IMR-90 (cell line): ENCODE results near the gene OR13A1. TPM values are rescaled to one million over a fixed set of nuclear protein-coding genes. Genes with fewer than 3 reads are reported as not detected.

Source experiments
- ATAC-seq: fragments of 200-7000 bp; cut with Tn5 transposase; 2 replicates; pipeline ENCODE4 v1.9.1; 2020; ENCODE audit warnings: low read depth, mild to moderate bottlenecking, moderate library complexity
- BruUV-seq: library from RNA; stranded (reverse); fragments of 400-500 nt; replicated peaks from 2 replicates; lab custom pipeline; 2021; lab: Mats Ljungman, UMichigan
- CTCF ChIA-PET: fragments of 300-600 bp; formaldehyde crosslinking; extraction: SDS; loops from one replicate; lab custom pipeline; 2021; ENCODE audit warnings: antibody characterized with exemption; lab: Yijun Ruan, JAX
- POLR2A ChIA-PET: fragments of 300-600 bp; sonication (Branson Sonifier 250); formaldehyde crosslinking; loops from one replicate; lab custom pipeline; 2022; ENCODE audit warnings: antibody characterized with exemption; ENCODE audit not compliant: unreplicated experiment; lab: Charles Lee
- DNase-seq: peaks from one replicate; pipeline ENCODE4 v3.0.0; 2013
- H2AFZ ChIP-seq: replicated peaks from 2 replicates; pipeline ENCODE3; 2013; ENCODE audit warnings: low read length, mild to moderate bottlenecking; ENCODE audit not compliant: poor library complexity
- H2AK5ac ChIP-seq: 2 replicates; pipeline ENCODE4 v1.6.1; 2013; ENCODE audit warnings: low read depth, low read length, inconsistent platforms
- H2AK9ac ChIP-seq: replicated peaks from 2 replicates; pipeline ENCODE3; 2013; ENCODE audit warnings: mild to moderate bottlenecking, low read depth, low read length, moderate library complexity; ENCODE audit not compliant: poor library complexity
- H2BK120ac ChIP-seq: 2 replicates; pipeline ENCODE4 v1.6.1; 2013; ENCODE audit warnings: low read depth, low read length, inconsistent platforms
- H2BK15ac ChIP-seq: 3 replicates; pipeline ENCODE4 v1.6.1; 2013; ENCODE audit warnings: low read depth, low read length, inconsistent platforms
- H2BK20ac ChIP-seq: 2 replicates; pipeline ENCODE4 v1.6.1; 2013; ENCODE audit warnings: low read depth, mild to moderate bottlenecking, inconsistent platforms, low read length, moderate library complexity
- H2BK5ac ChIP-seq: 2 replicates; pipeline ENCODE4 v1.6.1; 2013; ENCODE audit warnings: mild to moderate bottlenecking, low read depth, low read length, inconsistent platforms; ENCODE audit not compliant: poor library complexity, severe bottlenecking
- H3K14ac ChIP-seq: replicated peaks from 2 replicates; pipeline ENCODE4 v1.6.1; 2013; ENCODE audit warnings: low read depth, low read length, inconsistent platforms
- H3K18ac ChIP-seq: 2 replicates; pipeline ENCODE4 v1.6.1; 2013; ENCODE audit warnings: low read depth, low read length, control low read depth
- H3K23ac ChIP-seq: 2 replicates; pipeline ENCODE4 v1.6.1; 2013; ENCODE audit warnings: low read depth, low read length, inconsistent platforms
- H3K27ac ChIP-seq: 2 replicates; pipeline ENCODE4 v1.5.1; 2013; ENCODE audit warnings: mild to moderate bottlenecking, control low read depth, low read length; ENCODE audit not compliant: insufficient read depth
- H3K27me3 ChIP-seq: 2 replicates; pipeline ENCODE4 v1.6.1; 2013; ENCODE audit warnings: low read length; ENCODE audit not compliant: control insufficient read depth, insufficient read depth
- H3K36me3 ChIP-seq: 2 replicates; pipeline ENCODE4 v1.6.1; 2013; ENCODE audit warnings: low read length, mixed read lengths; ENCODE audit not compliant: control insufficient read depth, insufficient read depth
- H3K4ac ChIP-seq: 2 replicates; pipeline ENCODE4 v1.6.1; 2013; ENCODE audit warnings: low read depth, low read length, inconsistent platforms
- H3K4me1 ChIP-seq: 2 replicates; pipeline ENCODE4 v1.6.1; 2013; ENCODE audit warnings: low read length, mixed read lengths; ENCODE audit not compliant: control insufficient read depth, insufficient read depth
- H3K4me2 ChIP-seq: 2 replicates; pipeline ENCODE4 v1.6.1; 2013; ENCODE audit warnings: low read depth, mild to moderate bottlenecking, control low read depth, low read length, moderate library complexity
- H3K4me3 ChIP-seq: 2 replicates; pipeline ENCODE4 v1.5.1; 2013; ENCODE audit warnings: low read depth, mild to moderate bottlenecking, control low read depth, low read length, moderate library complexity; ENCODE audit not compliant: insufficient read depth
- H3K56ac ChIP-seq: 2 replicates; pipeline ENCODE4 v1.6.1; 2013; ENCODE audit warnings: low read length, inconsistent platforms; ENCODE audit not compliant: insufficient read depth; ENCODE audit errors: extremely low read depth
- H3K79me1 ChIP-seq, 2 experiments: 2 replicates each; pipeline ENCODE4 v1.6.1; 2013; ENCODE audit warnings: low read length in 2 of 2, inconsistent platforms in 1 of 2, low read depth in 1 of 2
- H3K9ac ChIP-seq: 2 replicates; pipeline ENCODE4 v1.6.1; 2013; ENCODE audit warnings: low read depth, low read length, control low read depth
- H3K9me1 ChIP-seq: 2 replicates; pipeline ENCODE4 v1.6.1; 2013; ENCODE audit warnings: low read length, inconsistent platforms; ENCODE audit not compliant: insufficient read depth
- H3K9me3 ChIP-seq: 2 replicates; pipeline ENCODE4 v1.6.1; 2013; ENCODE audit warnings: low read length; ENCODE audit not compliant: control insufficient read depth, insufficient read depth
- H4K20me1 ChIP-seq: 2 replicates; pipeline ENCODE4 v1.6.1; 2013; ENCODE audit warnings: low read length, inconsistent platforms; ENCODE audit not compliant: insufficient read depth
- H4K5ac ChIP-seq: 2 replicates; pipeline ENCODE4 v1.6.1; 2013; ENCODE audit warnings: mild to moderate bottlenecking, low read depth, low read length, control low read depth
- H4K8ac ChIP-seq, 2 experiments: 2 replicates each; pipeline ENCODE4 v1.6.1; 2013; ENCODE audit warnings: low read depth in 2 of 2, low read length in 2 of 2, control low read depth in 1 of 2, inconsistent platforms in 1 of 2
- H4K91ac ChIP-seq: 2 replicates; pipeline ENCODE4 v1.6.1; 2013; ENCODE audit warnings: low read depth, low read length, inconsistent platforms; ENCODE audit not compliant: insufficient read depth
- BHLHE40 ChIP-seq: fragments of 150-350 bp; IDR thresholded peaks from 2 replicates; pipeline ENCODE4 v1.6.1; 2016; ENCODE audit warnings: mild to moderate bottlenecking, low read depth, low read length
- CEBPB ChIP-seq: IDR thresholded peaks from 2 replicates; pipeline ENCODE4 v1.6.1; 2012; ENCODE audit warnings: low read depth, low read length, improper control_type of control experiment
- CHD1 ChIP-seq: IDR thresholded peaks from 2 replicates; pipeline ENCODE4 v1.6.1; 2012; ENCODE audit warnings: low read depth, low read length, improper control_type of control experiment
- CTCF ChIP-seq: conservative IDR thresholded peaks from 2 replicates; pipeline ENCODE4 v1.5.1; 2012; ENCODE audit warnings: mild to moderate bottlenecking, low read depth, low read length, improper control_type of control experiment
- ELK1 ChIP-seq: fragments of 150-350 bp; IDR thresholded peaks from 2 replicates; pipeline ENCODE4 v1.6.1; 2016; ENCODE audit warnings: low read depth, mild to moderate bottlenecking, low read length, moderate library complexity, borderline replicate concordance
- FOS ChIP-seq: fragments of 150-350 bp; IDR thresholded peaks from 2 replicates; pipeline ENCODE4 v1.6.1; 2016; ENCODE audit warnings: low read depth, low read length
- MAFK ChIP-seq: IDR thresholded peaks from 2 replicates; pipeline ENCODE4 v1.6.1; 2012; ENCODE audit warnings: low read depth, low read length, improper control_type of control experiment
- MAZ ChIP-seq: IDR thresholded peaks from 2 replicates; pipeline ENCODE4 v1.6.1; 2012; ENCODE audit warnings: low read depth, mild to moderate bottlenecking, low read length, improper control_type of control experiment, moderate library complexity, borderline replicate concordance
- MXI1 ChIP-seq: IDR thresholded peaks from 2 replicates; pipeline ENCODE4 v1.6.1; 2012; ENCODE audit warnings: low read depth, mild to moderate bottlenecking, low read length, moderate library complexity, borderline replicate concordance
- NFE2L2 ChIP-seq: fragments of 150-350 bp; IDR thresholded peaks from 2 replicates; pipeline ENCODE4 v1.6.1; 2016; ENCODE audit warnings: low read depth, mild to moderate bottlenecking, low read length
- POLR2A ChIP-seq: IDR thresholded peaks from 2 replicates; pipeline ENCODE4 v1.6.1; 2012; ENCODE audit warnings: mild to moderate bottlenecking, low read depth, low read length
- RAD21 ChIP-seq: IDR thresholded peaks from 2 replicates; pipeline ENCODE4 v1.6.1; 2012; ENCODE audit warnings: low read length, improper control_type of control experiment
- RCOR1 ChIP-seq: IDR thresholded peaks from 2 replicates; pipeline ENCODE4 v1.6.1; 2012; ENCODE audit warnings: mild to moderate bottlenecking, low read length, improper control_type of control experiment; ENCODE audit not compliant: insufficient replicate concordance
- RFX5 ChIP-seq: IDR thresholded peaks from 2 replicates; pipeline ENCODE4 v1.8.0; 2012; ENCODE audit warnings: low read depth, mild to moderate bottlenecking, low read length, moderate library complexity
- SMC3 ChIP-seq: fragments of 150-350 bp; IDR thresholded peaks from 2 replicates; pipeline ENCODE4 v1.6.1; 2016; ENCODE audit warnings: low read depth, mild to moderate bottlenecking, antibody characterized with exemption, low read length, moderate library complexity
- USF2 ChIP-seq: fragments of 150-350 bp; IDR thresholded peaks from 2 replicates; pipeline ENCODE4 v1.6.1; 2017; ENCODE audit warnings: mild to moderate bottlenecking, antibody characterized with exemption, low read length, low read depth
- dilution Hi-C: fragments of 300-500 bp; cut with HindIII; formaldehyde crosslinking; loops from one replicate; pipeline ENCODE4 v1.14.3; 2018; ENCODE audit warnings: low sequenced_read_pairs; ENCODE audit not compliant: unreplicated experiment
- in situ Hi-C: fragments of 300-500 bp; cut with MboI; formaldehyde crosslinking; loops from 3 replicates; pipeline ENCODE4 v1.14.3; 2019; ENCODE audit warnings: low sequenced_read_pairs, inconsistent platforms, mixed read lengths
- intact Hi-C: fragments of 100-400 bp; cut with micrococcal nuclease; formaldehyde crosslinking; loops from 2 replicates; pipeline ENCODE4 v1.10.0; 2022
- polyA plus RNA-seq, 3 experiments: library from polyadenylated mRNA; depleted of rRNA; stranded (reverse); fragments of >200 nt; gene quantifications; 2 replicates each; pipeline ENCODE4 v1.2.3, GENCODE V29; 2012; ENCODE audit warnings: low replicate concordance in 1 of 3
- total RNA-seq: library from RNA; depleted of rRNA; stranded (reverse); fragments of >200 nt; gene quantifications from 2 replicates; pipeline ENCODE4 v1.2.3, GENCODE V29; 2012

The OR13A1 gene
- total and polyA plus RNA-seq, 2 of the 4 experiments (the other 2 are of a cell fraction): not detected

- H4K91ac ChIP-seq: no peak overlapping the region
- H4K20me1 ChIP-seq: no peaks in the 10 kb centered on the region
- H3K36me3 ChIP-seq: no peaks in the 10 kb centered on the region
- H3K18ac ChIP-seq: no peak overlapping the region
- H3K4me1 ChIP-seq: no peaks in the 10 kb centered on the region
- no peak overlapping the region for H4K8ac ChIP-seq
- H3K9me1 ChIP-seq: no peaks in the 10 kb centered on the region
- H2BK120ac ChIP-seq: no peak overlapping the region
- intact Hi-C loops (no loop called here), in situ Hi-C loops (no loop called here), dilution Hi-C loops (no loop called here)
- H2AFZ ChIP-seq: no peak overlapping the region
- H3K14ac ChIP-seq: no peak overlapping the region
- H3K79me1 ChIP-seq: no peaks in the 10 kb centered on the region
- BruUV-seq: no TSS peak
- H2BK20ac ChIP-seq: no peak overlapping the region
- DNase-seq (no peak), ATAC-seq (no peak)
- H3K4ac ChIP-seq: no peak overlapping the region
- ChIA-PET POLR2A (no interaction called here), CTCF (no interaction called here)
- no peaks in the 10 kb centered on the region for H3K27me3 ChIP-seq
- no peak overlapping the region for H3K9ac ChIP-seq
- H4K5ac ChIP-seq: no peak overlapping the region
- no peak overlapping the region for H3K4me3 ChIP-seq
- H3K27ac ChIP-seq: no peak overlapping the region
- no peak overlapping the region for H2BK5ac ChIP-seq
- no peak overlapping the region for H3K23ac ChIP-seq
- no peak overlapping the region for H2AK5ac ChIP-seq
- H3K4me2 ChIP-seq: no peak overlapping the region
- H3K56ac ChIP-seq: no peak overlapping the region
- no peak overlapping the region for H2AK9ac ChIP-seq
- no peak for TF ChIP-seq CTCF
- TF ChIP-seq SMC3: no peak
- no peak for TF ChIP-seq ELK1
- no peak for TF ChIP-seq POLR2A
- no peak for TF ChIP-seq FOS
- no peak for TF ChIP-seq MAFK
- no peak for TF ChIP-seq CEBPB
- TF ChIP-seq RFX5: no peak
- TF ChIP-seq NFE2L2: no peak
- TF ChIP-seq MAZ: no peak
- no peak for TF ChIP-seq RAD21
- TF ChIP-seq MXI1: no peak
- TF ChIP-seq BHLHE40: no peak
- TF ChIP-seq RCOR1: no peak
- TF ChIP-seq USF2: no peak
- no peak for TF ChIP-seq CHD1
- no peak overlapping the region for H2BK15ac ChIP-seq
- H3K9me3 ChIP-seq: no peaks in the 10 kb centered on the region
Observed at GRCh38 chr10:45256246-45256645, 59.2 kb downstream of the OR13A1 start.
